ENCODE results near the gene MAPRE3.

The MAPRE3 gene

DNA sequence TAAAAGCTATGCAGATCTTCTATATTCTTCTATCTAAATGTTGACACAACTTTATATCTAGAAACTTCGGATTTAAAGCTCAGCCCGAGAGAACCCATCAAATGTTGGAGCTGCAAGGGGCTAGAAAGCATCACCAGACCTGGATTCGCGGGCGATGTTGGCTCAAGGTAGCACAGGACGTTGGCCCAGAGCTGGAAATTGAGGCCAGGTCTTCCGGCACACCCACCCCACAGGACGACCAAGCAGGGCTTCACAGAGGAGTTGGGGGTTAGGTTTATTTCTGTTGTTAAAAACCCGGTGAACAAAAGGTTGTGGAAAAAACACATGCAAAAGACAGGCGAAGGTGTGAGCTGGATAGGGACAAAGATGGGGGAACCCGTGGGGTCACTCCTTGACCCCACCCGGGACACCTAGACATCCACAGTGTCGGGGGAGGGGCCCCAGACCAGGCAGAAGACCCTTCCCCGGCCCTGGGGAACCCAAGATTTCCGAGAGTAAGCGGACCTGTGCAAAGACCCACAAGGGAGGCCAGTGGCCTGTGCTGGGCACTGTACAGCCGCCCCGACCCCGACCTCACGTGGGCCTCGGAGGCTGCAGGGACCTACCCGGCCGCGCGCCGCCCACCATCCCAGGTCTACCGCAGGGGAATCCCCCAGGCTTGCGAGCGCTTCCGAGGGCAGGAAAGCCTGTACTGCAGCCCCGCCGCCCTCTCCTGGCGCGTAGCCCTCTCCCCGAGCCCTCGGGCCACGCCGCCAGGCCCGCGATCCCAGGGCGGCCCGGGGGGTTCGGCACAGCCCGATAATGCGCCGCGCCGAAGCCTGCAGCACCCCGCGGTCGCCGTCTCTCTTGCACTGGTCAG is 79.2 kb downstream of the MAPRE3 start:
- DNase-seq = no peak

DNA sequence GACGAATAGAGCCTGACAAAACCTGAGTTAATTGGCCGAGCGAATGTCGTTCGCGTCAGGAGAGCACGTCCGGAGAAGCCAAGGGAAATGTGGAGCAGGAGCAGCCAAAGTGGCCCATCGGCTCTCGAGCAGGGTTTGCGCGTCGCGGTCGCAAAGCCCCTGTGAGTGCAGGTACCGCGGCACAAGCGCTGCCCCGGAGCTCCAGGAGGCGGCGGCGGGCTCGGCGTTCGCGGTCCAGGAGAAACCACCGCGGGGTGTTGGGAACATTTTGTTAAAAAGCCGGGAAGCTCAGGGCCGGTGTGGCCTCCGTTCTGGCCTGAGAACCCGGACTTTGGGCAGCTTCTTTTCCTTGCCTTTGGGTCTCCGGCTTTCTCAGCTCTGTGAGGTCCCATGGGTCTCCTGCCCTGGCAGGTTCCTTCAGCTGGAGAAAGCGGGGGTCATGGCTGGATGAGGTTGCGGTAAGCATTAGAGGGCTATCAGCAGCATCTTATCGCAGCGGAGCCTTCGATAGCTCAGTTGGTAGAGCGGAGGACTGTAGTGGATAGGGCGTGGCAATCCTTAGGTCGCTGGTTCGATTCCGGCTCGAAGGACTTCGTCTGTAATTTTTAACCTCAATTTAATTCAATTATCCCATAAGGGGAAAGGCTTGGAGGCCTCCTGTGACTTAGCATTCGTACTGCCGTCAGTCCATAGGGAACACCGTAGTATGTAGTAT is 80.0 kb downstream of the MAPRE3 start:
- peak; percentile 78 for DNase-seq

DNA sequence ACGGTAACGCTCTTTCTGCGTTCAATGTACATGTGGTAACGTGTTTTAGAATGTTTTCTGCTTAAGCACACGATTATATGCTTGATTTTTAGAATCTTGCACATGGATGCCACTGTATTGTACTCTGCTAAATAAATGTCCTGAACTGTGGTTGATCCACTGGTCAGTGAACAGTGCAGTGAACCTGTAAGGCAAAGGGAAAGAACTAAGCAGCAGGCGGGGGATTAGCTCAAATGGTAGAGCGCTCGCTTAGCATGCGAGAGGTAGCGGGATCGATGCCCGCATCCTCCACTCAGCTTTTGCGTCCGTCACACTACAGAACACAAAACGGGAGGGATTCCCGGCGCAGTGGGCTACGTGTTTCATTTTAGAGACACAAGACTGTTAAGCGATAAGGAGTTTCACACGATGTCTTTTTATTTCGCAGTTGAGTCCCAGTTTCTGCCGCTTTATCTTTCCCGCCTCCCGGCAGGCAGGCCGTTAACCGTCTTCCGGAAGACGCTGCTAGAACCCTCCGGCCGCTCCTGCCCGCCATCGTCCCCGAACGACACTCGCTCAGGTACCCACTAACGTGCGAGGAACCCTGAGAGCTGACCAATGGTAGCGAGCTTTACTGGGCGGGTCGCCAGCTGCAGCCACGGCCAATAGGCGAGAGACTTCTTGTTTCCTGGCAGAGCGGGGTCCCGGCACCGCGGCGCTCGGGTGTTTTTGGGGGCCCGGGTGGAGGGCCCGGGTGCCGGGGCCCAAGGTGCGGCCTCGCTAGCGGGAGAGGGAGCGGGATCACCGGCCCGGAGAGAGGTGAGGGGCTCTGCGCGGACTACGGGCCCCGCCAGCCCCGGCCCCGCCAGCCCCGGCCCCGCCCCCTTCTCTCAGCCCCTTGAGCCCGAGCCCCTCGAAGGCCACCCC is 80.8 kb downstream of the MAPRE3 start, which contains the start of gene AGBL5:
TSS of gene AGBL5 (plus strand) at position 673 of the 906 bp plus-strand sequence. CDS start 1,291 bp downstream, outside the sequence.
- peak; percentile 87 for DNase-seq

DNA sequence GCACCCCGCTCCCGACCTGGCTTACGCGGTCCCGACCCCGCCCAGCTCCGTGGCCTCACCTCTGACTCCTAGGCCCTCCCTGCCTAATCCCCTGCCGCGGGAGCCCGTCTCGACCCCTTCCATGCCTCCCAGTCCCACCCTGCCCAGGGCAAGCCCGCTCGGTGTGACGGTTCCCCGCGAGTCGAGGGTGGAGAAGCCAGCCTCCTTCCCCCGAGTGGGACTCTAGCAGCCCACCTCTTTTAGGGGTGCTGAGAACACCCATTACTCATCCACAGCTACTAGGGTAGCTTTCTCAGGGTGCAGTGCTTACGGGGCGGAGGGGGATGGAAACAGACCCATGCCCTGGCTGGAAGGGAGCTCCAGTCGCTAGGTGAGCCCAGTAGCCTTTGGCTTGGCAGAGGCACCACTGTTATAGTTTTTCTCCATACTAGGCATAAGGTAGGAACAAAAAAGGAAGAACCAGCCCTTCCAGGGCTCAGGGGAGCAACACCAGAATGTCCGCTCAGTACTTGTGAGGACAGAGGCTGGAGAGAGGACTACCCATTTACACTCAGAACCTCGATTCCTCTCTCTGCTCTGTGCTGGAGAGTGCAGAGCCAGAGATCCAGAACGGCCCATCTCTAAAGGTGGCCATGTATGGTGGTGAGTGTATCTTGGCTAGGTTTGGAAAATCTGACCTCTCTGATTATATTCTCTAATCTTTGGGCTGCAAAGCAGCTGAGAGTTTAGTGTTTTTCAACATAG is 81.6 kb downstream of the MAPRE3 start:
- no peak for DNase-seq

DNA sequence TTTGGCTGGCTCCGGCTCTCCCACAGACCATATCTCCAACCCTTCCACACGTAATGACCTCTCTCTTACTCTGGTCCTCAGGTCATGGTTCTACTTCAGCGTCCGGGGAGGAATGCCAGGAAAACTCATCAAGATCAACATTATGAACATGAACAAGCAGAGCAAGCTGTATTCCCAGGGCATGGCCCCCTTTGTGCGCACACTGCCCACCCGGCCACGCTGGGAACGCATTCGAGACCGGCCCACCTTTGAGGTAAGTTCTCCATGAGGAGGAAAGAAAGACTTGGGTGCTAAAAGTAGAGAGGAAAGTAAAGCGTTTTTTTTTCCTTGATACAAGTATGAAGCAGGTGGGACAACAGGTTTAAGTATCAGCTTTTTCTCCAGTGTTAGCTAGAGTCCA is 82.9 kb downstream of the MAPRE3 start:
- no peak for DNase-seq

DNA sequence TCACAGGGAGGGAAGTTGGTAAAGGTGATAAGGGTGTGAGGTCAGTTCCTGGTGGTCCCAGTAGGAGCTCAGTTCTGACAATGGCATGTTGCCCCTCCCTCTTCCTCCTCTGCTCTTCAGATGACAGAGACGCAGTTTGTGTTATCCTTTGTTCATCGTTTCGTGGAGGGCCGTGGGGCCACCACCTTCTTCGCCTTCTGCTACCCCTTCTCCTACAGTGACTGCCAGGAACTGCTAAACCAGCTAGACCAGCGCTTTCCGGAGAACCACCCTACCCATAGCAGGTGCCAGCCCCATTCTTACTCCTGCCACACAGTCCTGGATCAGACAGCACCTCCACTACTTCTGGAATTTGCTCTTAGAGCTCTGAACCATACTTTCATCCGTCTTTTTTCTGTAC is 83.3 kb downstream of the MAPRE3 start:
- DNase-seq = no peak

DNA sequence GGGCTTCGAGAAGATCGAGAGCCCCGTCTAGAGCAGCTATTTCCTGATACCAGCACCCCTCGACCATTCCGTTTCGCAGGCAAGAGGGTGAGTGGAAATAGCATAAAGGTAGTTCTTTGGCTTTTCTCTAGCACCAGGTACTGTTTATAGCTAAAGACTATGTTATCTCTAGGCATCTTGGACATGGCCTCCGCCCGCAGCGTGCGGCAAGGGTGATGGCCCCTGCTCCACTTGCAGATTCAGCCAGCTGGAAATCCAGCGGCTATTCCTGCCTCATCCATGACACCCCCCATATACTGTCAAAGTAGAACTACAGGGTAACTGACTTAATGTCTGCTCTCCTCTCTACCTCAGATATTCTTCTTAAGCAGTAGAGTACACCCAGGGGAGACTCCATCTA is 84.3 kb downstream of the MAPRE3 start:
- DNase-seq = no peak

DNA sequence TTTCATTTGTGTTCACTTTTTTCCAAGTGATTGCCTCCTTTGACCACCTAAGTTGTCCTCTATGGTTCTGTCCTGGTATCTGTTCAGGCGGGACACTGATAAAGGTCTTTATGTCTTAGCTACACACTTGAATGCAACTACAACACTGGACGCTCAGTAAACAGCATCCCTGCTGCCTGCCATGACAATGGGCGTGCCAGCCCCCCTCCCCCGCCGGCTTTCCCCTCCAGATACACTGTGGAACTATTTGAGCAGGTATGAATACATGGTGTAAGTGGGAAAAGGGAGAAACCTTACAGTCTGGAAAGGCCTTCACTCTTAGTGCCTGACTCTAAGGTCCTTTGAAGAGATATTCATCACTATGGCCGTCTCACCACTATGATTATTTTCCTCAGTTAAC is 86.7 kb downstream of the MAPRE3 start:
- no peak for DNase-seq

DNA sequence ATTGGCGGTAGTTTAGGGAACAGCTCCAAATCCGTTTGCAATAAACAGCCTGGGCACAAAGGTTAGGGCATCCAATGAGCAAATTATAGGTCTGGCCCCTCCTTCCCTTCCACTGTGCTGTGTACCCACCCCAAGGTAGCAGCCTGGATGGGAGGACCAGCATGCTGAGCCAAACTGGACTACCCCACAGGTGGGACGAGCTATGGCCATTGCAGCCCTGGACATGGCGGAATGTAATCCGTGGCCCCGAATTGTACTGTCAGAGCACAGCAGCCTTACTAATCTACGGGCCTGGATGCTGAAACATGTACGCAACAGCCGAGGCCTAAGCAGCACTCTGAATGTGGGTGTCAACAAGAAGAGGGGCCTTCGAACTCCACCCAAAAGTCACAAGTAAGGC is 87.8 kb downstream of the MAPRE3 start:
- DNase-seq = no peak

DNA sequence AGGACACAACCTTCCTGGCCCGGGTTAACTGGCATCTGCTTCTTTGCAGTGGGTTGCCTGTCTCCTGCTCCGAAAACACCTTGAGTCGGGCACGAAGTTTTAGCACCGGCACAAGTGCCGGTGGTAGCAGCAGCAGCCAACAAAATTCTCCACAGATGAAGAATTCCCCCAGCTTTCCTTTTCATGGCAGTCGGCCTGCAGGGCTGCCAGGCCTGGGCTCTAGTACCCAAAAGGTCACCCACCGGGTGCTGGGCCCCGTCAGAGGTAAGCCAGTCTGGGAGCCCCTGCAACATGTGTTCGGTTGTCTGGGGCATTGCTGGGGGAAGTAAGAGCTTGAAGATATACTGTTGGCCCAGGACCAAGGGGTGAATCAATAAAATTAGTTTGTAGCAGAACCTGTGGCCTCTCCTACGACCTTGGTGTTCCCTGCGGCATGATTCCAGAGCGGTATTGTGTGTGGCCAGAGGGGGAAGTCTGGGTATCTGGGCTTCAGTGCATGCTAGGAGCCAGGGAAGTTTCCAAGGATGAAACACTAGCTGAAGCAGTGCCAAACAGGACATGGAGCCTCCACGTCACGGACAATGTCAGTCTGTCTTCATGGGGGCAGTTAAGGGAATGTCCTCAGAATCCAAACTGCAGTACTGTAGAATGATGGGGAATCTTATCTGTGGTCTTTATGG is 88.8 kb downstream of the MAPRE3 start:
- no peak for DNase-seq

DNA sequence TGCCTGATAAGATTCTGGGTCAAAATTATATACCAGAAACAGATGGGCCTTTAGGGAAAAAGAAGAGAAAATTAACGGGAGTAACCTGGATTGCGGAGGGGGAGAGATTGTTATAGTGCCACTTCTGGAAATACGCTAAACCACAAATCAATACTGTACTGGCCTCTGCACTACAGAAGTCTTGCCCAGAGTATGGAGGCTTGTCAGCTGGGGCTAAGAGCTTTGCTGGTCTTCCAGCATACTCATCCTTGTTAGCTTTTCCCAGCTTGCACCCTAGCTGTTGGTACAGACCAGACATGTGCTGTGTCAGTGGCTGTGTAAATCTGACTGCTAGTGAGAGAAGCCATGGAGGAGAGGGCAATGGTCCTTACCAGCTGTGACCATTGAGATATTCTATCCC is 89.9 kb downstream of the MAPRE3 start:
- DNase-seq = no peak

DNA sequence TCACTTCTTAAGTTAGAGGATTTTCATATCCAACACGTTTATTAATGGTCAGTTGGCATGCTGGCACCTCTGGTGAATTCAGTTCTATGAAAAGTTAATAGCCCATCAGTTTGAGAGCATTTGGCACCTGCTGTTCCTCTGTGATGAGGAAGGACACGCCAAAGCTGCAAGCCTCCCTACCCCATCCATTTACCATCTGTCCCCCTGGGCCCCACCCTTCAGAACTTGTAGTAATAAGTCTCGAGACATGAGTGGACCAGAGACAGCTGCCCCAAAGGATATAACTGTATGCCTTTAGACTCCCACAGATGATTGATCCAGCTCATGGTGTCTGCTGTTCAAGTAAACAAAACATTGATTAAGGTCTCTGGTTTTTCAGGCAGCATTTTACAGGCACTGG is 94.7 kb downstream of the MAPRE3 start:
- no peak for DNase-seq

DNA sequence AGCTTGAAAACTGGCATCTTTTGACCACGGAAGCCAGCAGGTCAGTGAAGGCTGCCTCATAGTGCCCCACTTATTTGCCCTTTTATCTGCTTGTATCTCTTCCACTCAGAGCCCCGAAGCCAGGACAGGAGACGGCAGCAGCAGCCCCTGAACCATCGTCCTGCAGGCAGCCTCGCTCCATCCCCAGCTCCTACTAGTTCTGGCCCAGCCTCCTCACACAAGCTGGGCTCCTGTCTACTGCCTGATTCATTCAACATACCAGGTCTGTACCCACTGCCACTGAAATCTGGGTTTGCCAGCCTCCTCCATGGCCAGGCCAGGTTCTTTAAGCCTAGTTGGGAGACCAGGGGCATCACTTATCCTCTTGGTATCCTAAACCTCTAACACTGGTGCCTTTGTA is 96.9 kb downstream of the MAPRE3 start:
- DNase-seq = no peak

DNA sequence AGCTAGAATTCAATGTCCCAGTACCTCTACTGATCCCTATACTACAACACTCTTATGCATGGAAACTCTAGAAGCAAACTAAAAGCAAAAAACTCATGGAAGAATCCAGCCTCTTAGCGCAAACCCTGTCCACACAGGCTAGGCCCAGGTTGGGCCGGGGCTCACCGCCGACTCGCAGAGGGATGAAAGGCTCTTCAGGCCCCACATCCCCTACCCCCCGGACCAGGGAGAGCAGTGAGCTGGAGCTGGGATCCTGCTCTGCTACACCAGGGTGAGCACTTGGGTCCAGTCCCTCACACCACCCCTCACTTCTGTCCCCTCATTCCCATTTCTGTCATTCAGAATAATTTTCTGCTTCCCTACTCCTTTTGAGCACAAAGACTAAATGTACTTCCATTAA is 99.0 kb downstream of the MAPRE3 start:
- DNase-seq = no peak

DNA sequence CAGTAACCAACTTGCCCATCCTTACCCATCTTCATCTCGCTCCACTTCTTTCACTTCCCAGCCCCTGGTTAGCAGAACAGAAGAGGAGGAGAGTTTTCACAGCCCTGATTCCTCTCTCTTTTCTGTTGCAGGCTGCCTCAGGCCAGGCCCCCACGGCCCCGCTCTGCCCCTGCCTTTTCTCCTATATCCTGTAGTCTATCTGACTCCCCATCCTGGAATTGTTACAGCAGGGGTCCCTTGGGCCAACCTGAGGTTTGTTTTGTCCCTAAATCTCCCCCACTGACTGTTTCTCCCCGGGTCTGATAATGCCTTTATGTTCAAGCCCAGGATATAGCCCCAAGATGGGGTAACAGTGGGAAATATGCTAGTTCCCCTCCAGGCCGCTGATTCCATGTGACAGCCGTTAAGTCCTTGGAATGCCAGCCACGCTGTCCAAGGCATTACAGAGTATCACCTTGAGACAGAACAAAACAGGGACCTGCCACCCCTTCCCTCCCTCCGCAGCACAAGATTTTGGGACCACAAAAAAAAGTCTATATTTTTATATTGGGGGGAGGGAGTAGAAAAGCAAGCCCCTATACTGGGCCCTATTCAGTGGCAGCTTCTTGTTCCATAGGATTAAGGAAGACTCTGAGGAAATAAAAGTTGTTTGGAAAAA is 99.7 kb downstream of the MAPRE3 start:
- DNase-seq = no peak

DNA sequence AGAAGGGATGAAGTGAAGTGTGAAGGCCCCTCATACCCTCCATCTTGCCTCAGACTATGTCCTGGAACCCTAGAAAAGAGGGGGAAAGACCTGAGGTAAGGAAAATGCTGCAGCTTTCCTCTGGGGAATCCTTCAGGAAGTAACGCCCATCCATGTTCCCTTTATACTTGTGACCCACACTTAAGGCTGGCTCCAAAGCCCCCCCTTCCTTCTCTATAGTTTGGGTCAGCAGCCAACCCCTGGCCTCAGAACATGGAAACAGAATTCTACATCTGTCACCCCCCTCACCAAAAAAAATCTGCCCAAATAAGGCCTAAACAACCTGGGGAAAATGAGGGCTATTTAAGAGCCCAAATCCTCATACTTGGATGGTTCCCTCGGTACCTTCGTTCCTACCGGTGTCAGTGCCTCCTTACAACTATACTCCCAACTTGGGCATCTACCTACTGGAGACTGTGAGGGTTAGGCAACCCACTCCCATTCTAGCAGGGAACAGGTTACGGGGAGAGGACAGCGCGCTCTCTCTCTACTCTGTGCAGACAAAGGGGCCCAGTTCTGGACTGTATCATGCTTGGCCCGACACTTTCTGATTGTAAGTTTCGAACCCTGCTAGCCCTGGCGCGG is 100.3 kb downstream of the MAPRE3 start:
- DNase-seq = no peak

DNA sequence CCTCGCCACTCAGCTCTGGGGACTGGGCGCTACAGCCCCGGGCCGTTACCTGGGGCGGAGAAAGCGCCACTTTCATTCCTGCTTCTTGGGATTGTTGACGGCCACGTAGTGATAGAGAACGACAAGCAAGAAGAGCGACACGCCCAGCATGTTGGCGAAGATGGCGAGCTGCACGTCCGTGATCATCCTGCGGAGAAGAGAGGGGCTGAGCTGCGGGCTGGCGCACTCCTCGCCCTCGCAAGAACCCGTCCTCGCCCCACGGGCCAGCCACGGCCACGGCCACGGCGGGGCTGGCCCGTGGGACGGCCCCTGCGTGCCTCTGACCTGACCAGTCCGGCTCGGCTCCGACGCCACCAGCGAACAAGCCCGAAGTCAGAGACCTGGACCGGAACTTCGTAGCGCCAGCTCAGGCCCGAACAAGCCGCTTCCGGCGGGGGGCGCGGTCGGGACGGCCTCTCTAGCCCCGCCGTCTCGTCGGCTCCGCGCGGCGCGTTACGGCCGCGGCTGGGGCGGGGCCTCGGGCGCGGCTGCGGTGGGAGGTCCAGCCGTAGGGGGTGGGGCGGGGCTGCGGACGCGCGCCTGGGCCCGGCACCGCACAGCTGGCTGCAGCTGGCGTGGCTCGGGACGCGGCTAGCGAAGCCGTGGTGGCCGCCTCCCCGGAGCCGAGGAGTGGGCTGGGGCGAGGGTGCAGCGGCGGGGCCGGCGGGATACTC is 101.0 kb downstream of the MAPRE3 start, which contains the start of gene OST4:
TSS of gene OST4 (minus strand) at position 378 of the 713 bp plus-strand sequence.
- peak; percentile 83 for DNase-seq

DNA sequence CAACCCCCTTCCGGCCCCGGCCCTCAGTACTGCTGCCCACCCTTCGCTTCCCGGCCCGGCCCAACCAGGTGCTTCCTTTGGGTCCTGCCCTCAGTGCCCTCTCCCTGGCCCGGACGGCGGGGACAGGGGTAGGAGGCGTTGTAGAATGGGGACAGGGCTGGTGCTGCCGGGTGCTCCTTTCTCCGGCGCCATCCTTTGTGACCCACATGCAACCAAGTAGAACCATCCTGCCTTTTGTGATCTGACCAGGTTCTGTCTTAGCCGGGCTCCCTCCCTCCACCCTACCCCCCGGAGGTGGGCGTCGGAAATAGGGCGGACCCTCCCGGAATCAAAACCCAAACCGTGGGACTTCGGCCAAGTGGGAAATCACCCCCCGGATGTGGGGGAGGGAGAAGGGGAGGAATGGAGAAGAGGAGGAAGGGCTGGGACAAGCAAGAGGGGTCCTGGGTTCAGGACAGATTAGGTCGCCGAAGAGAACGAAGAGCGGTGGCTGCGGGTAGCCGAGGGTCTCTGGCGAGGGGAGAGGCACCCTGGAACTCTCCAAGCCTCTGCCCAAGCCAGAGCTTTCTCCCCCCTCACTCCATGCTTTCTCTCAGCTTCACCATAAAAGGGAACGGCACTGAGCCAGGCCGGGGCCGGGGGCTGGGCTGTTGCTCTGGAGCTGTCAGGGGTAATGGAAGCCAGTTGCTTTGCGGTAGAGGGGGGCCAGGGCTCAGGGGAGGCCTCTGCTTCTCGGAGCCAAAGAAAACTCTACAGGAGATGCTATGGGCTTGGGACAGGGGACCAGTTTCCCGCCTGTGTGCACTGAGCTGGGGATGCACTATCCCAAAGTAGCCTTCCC is 101.8 kb downstream of the MAPRE3 start:
- no peak for DNase-seq

DNA sequence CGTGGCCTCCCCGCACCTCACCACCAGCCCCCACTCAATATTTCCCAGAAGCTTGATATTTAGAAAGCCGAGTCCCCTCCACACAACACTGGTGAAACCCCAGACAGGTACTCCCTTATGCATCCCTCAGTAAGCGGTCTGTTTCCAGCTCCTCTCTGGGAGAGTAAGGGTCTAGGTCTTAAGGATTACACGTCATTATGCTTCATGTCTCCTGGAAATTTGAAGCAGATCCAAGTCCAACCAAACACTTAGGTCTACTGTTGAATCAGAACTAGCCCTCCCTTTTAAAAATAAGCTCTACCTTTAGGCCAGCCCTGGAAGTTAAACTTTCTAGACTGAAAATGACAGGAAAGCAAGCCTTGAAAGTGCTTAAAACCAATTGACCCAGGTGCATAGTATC is 102.5 kb downstream of the MAPRE3 start:
- DNase-seq = no peak
